Osteoblast (primary cell): ENCODE data around the gene VIPR2. TPM values are rescaled to one million over a fixed set of nuclear protein-coding genes. Genes with fewer than 3 reads are reported as not detected.

ENCODE experiments used
- DNase-seq: peaks from one replicate; pipeline ENCODE4 v3.0.0; 2011; ENCODE audit warnings: low spot score, mixed read lengths; ENCODE audit not compliant: insufficient read length; ENCODE audit errors: missing footprints
- H2AFZ ChIP-seq: 2 replicates; pipeline ENCODE4 v1.6.0; 2011; ENCODE audit warnings: mild to moderate bottlenecking, low read length
- H3K27ac ChIP-seq: 2 replicates; pipeline ENCODE4 v1.5.1; 2011; ENCODE audit warnings: mild to moderate bottlenecking, low read depth, low read length, moderate library complexity
- H3K27me3 ChIP-seq: 2 replicates; pipeline ENCODE4 v1.6.0; 2012; ENCODE audit warnings: mild to moderate bottlenecking, control low read depth, inconsistent platforms, low read length, moderate library complexity; ENCODE audit not compliant: insufficient read depth
- H3K36me3 ChIP-seq: 2 replicates; pipeline ENCODE4 v1.5.1; 2011; ENCODE audit warnings: mild to moderate bottlenecking, low read length, control low read depth, moderate library complexity; ENCODE audit not compliant: insufficient read depth
- H3K4me1 ChIP-seq: 2 replicates; pipeline ENCODE4 v1.5.1; 2011; ENCODE audit warnings: mild to moderate bottlenecking, low read length, control low read depth, moderate library complexity; ENCODE audit not compliant: insufficient read depth
- H3K4me2 ChIP-seq: 2 replicates; pipeline ENCODE4 v1.6.0; 2011; ENCODE audit warnings: mild to moderate bottlenecking, low read length; ENCODE audit not compliant: insufficient read depth
- H3K4me3 ChIP-seq: fragments of 200-600 bp; sonication (generic); 3 replicates; pipeline ENCODE4 v1.5.1; 2012; ENCODE audit warnings: mild to moderate bottlenecking, low read length, inconsistent platforms; ENCODE audit not compliant: insufficient read depth
- H3K79me2 ChIP-seq: 2 replicates; pipeline ENCODE4 v1.6.0; 2012; ENCODE audit warnings: mild to moderate bottlenecking, low read length, control low read depth, inconsistent platforms; ENCODE audit not compliant: insufficient read depth
- H3K9me3 ChIP-seq: 2 replicates; pipeline ENCODE4 v1.5.1; 2011; ENCODE audit warnings: low read depth, low read length, control low read depth
- H4K20me1 ChIP-seq: 2 replicates; pipeline ENCODE4 v1.6.0; 2012; ENCODE audit warnings: mild to moderate bottlenecking, low read length, control low read depth; ENCODE audit not compliant: insufficient read depth
- total RNA-seq: library from RNA; depleted of rRNA; stranded (reverse); fragments of >200 nt; gene quantifications from 2 replicates; pipeline ENCODE4 v1.2.3, GENCODE V29; 2012
- TF ChIP-seq, protein P1 (sequence below): IDR thresholded peaks from 2 replicates; pipeline ENCODE4 v1.5.1; 2011; ENCODE audit warnings: mild to moderate bottlenecking, low read depth, low read length, moderate library complexity; ENCODE audit errors: extremely low read depth

Gene VIPR2
- total RNA-seq, 1 donor = not detected

DNA sequence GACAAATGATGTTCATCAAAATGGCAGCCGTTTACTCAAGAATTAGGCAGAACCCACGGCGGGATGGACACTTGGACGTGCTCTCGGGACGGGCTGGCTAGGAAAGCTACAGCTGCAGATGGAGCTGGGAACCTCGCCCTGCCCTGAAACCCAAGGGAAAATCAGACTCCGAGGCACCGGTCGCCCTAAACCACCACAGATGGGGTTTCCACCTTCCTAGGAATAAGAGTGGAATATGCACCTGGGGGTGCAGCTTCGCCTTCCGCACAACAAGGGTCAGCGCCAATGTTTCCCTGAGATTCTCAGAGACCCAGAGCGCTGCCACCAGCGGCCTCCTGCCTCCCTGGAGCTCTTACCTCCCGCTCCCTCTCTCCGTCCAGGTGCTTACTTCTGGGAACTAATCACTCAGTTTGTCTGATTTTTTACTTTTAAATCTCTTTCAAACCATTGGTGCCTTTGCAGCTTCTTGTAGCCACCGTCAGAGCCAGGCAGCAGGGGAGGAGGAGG lies 165.6 kb downstream of the VIPR2 start:
- H2AFZ ChIP-seq = peak overlapping the region; percentile 59
- no peak overlapping the region for H3K27ac ChIP-seq
- H3K79me2 ChIP-seq = no peaks in the 10 kb centered on the region
- peaks cover 15% of the 10 kb centered on the region for H3K9me3 ChIP-seq
- H3K4me1 ChIP-seq = peaks cover 6% of the 10 kb centered on the region
- DNase-seq = no peak
- H3K4me2 ChIP-seq = no peak overlapping the region
- H3K36me3 ChIP-seq = no peaks in the 10 kb centered on the region
- H3K27me3 ChIP-seq = no peaks in the 10 kb centered on the region
- TF ChIP-seq, protein P1, sequence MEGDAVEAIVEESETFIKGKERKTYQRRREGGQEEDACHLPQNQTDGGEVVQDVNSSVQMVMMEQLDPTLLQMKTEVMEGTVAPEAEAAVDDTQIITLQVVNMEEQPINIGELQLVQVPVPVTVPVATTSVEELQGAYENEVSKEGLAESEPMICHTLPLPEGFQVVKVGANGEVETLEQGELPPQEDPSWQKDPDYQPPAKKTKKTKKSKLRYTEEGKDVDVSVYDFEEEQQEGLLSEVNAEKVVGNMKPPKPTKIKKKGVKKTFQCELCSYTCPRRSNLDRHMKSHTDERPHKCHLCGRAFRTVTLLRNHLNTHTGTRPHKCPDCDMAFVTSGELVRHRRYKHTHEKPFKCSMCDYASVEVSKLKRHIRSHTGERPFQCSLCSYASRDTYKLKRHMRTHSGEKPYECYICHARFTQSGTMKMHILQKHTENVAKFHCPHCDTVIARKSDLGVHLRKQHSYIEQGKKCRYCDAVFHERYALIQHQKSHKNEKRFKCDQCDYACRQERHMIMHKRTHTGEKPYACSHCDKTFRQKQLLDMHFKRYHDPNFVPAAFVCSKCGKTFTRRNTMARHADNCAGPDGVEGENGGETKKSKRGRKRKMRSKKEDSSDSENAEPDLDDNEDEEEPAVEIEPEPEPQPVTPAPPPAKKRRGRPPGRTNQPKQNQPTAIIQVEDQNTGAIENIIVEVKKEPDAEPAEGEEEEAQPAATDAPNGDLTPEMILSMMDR = no peak
- no peak overlapping the region for H3K4me3 ChIP-seq
- no peaks in the 10 kb centered on the region for H4K20me1 ChIP-seq
